Measurements from ENCODE around the gene AJAP1.

Gene AJAP1

DNA sequence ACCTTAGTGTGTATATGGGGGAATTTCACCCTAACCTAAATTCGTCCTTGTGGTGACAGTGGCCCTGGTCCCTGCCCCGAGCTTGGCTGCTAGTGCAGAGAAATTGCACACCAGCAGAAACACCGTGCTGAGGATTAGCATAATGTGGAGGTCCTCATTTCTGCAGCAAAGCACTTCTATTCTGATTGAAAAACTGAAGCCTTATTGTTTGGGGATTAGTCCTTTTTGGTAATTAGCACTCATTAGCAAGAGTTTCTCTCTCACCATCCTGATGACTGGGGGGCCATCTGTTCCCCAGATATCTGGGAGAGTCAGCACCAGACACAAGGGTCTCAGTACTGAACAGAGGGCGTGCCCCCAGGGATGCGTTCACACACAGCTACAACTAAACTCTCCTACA lies 55.2 kb downstream of the AJAP1 start:
- H2AFZ ChIP-seq (ENCODE audit: low read length): no peak overlapping the region
- H3K9ac ChIP-seq (ENCODE audit: low read length): no peak overlapping the region
- no peak overlapping the region for H3K4me2 ChIP-seq (ENCODE audit: low read depth, low read length)
- no peaks in the 10 kb centered on the region for H3K4me1 ChIP-seq (ENCODE audit: low read length)
- no peaks in the 10 kb centered on the region for H3K79me2 ChIP-seq (ENCODE audit: low read length)
- H3K9me3 ChIP-seq (replicated peaks; ENCODE audit: insufficient read depth, low read length): no peaks in the 10 kb centered on the region
- H3K27ac ChIP-seq (ENCODE audit: low read length): no peak overlapping the region
- no peak overlapping the region for H3K4me3 ChIP-seq (ENCODE audit: low read length)
- TF ChIP-seq EZH2phosphoT487 (IDR thresholded peaks at IDR 0.05; ENCODE audit: low read length): no peak
- TF ChIP-seq, protein P1, sequence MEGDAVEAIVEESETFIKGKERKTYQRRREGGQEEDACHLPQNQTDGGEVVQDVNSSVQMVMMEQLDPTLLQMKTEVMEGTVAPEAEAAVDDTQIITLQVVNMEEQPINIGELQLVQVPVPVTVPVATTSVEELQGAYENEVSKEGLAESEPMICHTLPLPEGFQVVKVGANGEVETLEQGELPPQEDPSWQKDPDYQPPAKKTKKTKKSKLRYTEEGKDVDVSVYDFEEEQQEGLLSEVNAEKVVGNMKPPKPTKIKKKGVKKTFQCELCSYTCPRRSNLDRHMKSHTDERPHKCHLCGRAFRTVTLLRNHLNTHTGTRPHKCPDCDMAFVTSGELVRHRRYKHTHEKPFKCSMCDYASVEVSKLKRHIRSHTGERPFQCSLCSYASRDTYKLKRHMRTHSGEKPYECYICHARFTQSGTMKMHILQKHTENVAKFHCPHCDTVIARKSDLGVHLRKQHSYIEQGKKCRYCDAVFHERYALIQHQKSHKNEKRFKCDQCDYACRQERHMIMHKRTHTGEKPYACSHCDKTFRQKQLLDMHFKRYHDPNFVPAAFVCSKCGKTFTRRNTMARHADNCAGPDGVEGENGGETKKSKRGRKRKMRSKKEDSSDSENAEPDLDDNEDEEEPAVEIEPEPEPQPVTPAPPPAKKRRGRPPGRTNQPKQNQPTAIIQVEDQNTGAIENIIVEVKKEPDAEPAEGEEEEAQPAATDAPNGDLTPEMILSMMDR (IDR thresholded peaks at IDR 0.05; ENCODE audit: low read length): no peak
- TF ChIP-seq EZH2 (optimal IDR thresholded peaks at IDR 0.05; ENCODE audit: low read depth, low read length): no peak
- H3K36me3 ChIP-seq (replicated peaks; ENCODE audit: insufficient read depth, low read length): no peaks in the 10 kb centered on the region
- DNase-seq: no peak
- no peaks in the 10 kb centered on the region for H4K20me1 ChIP-seq (ENCODE audit: insufficient read depth, low read length)
- no peaks in the 10 kb centered on the region for H3F3A ChIP-seq (ENCODE audit: insufficient read depth, low read length)
- peaks cover 73% of the 10 kb centered on the region for H3K27me3 ChIP-seq (replicated peaks; ENCODE audit: insufficient read depth, low read length)
- no peaks in the 10 kb centered on the region for H3K9me2 ChIP-seq (replicated peaks; ENCODE audit: insufficient read depth, low read length)

GRCh38 chr1:4710592-4711415 lies 56.4 kb downstream of the AJAP1 start:
- Histone ChIP-seq H3K27ac (ENCODE audit: low read length) (no peak overlapping the region), H3K4me3 (ENCODE audit: low read length) (no peak overlapping the region), H3K9me2 (replicated peaks; ENCODE audit: insufficient read depth, low read length) (no peaks in the 10 kb centered on the region), H3K4me1 (ENCODE audit: low read length) (no peaks in the 10 kb centered on the region), H3K9ac (ENCODE audit: low read length) (no peak overlapping the region), H4K20me1 (ENCODE audit: insufficient read depth, low read length) (no peaks in the 10 kb centered on the region), H3K36me3 (replicated peaks; ENCODE audit: insufficient read depth, low read length) (no peaks in the 10 kb centered on the region), H3K79me2 (ENCODE audit: low read length) (no peaks in the 10 kb centered on the region), H2AFZ (ENCODE audit: low read length) (no peak overlapping the region), H3F3A (ENCODE audit: insufficient read depth, low read length) (no peaks in the 10 kb centered on the region), H3K27me3 (replicated peaks; ENCODE audit: insufficient read depth, low read length) (peaks cover 76% of the 10 kb centered on the region), H3K9me3 (replicated peaks; ENCODE audit: insufficient read depth, low read length) (no peaks in the 10 kb centered on the region), H3K4me2 (ENCODE audit: low read depth, low read length) (no peak overlapping the region)
- TF ChIP-seq, protein P1 (IDR thresholded peaks at IDR 0.05; ENCODE audit: low read length): no peak
- TF ChIP-seq EZH2 (optimal IDR thresholded peaks at IDR 0.05; ENCODE audit: low read depth, low read length) (no peak), EZH2phosphoT487 (IDR thresholded peaks at IDR 0.05; ENCODE audit: low read length) (no peak)
- DNase-seq: no peak

DNA sequence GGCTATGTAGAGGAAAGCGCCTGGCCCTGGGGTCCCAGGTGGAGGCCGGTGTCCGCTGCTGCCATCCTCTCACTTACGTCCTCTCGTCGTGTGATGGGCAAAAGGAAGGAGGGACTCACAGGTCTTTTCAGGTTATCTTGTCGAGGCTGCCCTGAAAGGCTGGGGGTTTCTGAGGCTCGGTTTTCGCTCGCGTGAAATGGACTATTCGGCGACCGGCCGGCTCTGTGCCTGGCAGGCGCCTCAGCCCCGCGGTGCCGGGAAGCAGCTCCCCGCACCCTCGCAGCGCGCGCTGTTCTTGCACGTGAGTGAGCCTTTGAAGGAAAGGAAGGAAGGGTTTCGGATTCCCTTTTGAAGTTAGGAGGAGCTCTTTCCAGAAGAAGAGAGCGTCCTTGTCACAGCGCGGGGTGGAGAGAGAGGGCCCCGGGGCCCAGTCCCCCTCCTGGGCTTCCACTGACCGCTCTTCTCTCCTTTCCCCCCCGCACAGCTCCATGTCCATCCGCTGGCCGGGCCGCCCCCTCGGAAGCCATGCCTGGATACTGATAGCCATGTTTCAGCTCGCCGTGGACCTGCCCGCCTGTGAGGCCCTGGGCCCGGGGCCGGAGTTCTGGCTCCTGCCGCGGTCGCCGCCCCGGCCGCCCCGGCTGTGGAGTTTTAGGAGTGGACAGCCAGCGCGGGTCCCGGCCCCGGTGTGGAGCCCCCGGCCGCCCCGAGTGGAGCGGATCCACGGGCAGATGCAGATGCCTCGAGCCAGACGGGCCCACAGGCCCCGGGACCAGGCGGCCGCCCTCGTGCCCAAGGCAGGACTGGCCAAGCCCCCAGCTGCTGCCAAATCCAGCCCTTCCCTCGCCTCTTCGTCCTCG lies 57.2 kb downstream of the AJAP1 start:
- peaks cover 75% of the 10 kb centered on the region for H3K27me3 ChIP-seq (replicated peaks; ENCODE audit: insufficient read depth, low read length)
- H3K4me1 ChIP-seq (ENCODE audit: low read length): no peaks in the 10 kb centered on the region
- no peaks in the 10 kb centered on the region for H3K9me2 ChIP-seq (replicated peaks; ENCODE audit: insufficient read depth, low read length)
- no peaks in the 10 kb centered on the region for H4K20me1 ChIP-seq (ENCODE audit: insufficient read depth, low read length)
- no peak overlapping the region for H2AFZ ChIP-seq (ENCODE audit: low read length)
- no peaks in the 10 kb centered on the region for H3K79me2 ChIP-seq (ENCODE audit: low read length)
- H3F3A ChIP-seq (ENCODE audit: insufficient read depth, low read length): no peaks in the 10 kb centered on the region
- no peak overlapping the region for H3K27ac ChIP-seq (ENCODE audit: low read length)
- H3K36me3 ChIP-seq (replicated peaks; ENCODE audit: insufficient read depth, low read length): no peaks in the 10 kb centered on the region
- TF ChIP-seq, protein P1 (IDR thresholded peaks at IDR 0.05; ENCODE audit: low read length): no peak
- TF ChIP-seq EZH2 (optimal IDR thresholded peaks at IDR 0.05; ENCODE audit: low read depth, low read length) (no peak), EZH2phosphoT487 (IDR thresholded peaks at IDR 0.05; ENCODE audit: low read length) (no peak)
- no peak overlapping the region for H3K4me2 ChIP-seq (ENCODE audit: low read depth, low read length)
- no peaks in the 10 kb centered on the region for H3K9me3 ChIP-seq (replicated peaks; ENCODE audit: insufficient read depth, low read length)
- no peak overlapping the region for H3K4me3 ChIP-seq (ENCODE audit: low read length)
- H3K9ac ChIP-seq (ENCODE audit: low read length): no peak overlapping the region
- no peak for DNase-seq

Data from MM.1S (cell line).